ENCODE results near the gene COMT. TPM values are rescaled to one million over a fixed set of nuclear protein-coding genes. Genes with fewer than 3 reads are reported as not detected.

The COMT gene
- total RNA-seq, 1 donor from 2014 or later, result 1.3 TPM

DNA sequence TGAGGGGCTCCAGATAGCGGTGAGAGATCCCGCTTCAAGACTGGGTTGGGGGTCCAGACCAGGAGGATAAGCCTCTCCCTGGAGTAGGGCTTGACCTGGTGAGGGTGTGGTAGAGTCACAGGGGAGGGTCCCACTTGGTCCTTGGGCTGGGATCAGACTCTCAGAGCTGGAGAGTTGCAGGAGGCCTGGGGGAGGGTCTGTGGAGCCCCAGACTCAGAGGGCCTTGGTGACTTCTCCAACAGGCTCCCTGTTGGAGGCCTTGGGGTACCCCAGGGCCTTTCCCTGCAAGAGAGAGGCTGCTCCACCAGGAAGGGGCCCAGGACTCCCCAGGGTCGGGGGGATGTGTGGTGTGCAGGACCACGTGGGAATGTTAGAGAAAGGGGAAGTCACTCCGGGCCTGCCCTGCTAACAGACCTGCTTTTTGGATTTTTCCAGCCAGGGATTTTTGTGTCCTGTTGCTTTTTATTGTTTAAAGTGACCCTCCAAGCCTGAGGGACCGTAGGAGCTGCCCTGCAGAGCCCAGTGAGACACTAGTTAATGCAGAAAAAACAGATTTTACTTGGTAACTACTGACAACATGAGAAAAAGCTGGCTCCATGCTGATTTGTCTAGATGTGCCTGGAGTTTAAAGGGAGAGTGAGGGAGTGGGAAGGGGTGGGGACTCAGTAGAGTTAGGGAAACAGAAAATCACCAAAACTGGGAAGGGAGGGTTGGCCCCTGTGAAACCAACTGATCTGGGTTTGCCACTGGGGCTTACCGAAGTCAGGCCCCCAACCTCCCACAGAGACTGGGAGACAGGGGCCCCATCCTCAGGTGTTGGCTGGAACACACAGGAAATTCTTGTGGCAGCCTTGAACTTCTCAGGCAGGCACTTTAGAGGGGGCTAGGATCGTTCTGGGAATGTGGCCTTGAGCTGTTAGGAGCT, 847 bp downstream of the COMT start:
- Histone ChIP-seq H3K4me1 (peaks cover 12% of the 10 kb centered on the region), H3K4me3 (no peak overlapping the region), H3K36me3 (no peaks in the 10 kb centered on the region), H3K79me2 (ENCODE audit: low read depth) (no peaks in the 10 kb centered on the region), H3F3A (ENCODE audit: low read depth) (peaks cover 6% of the 10 kb centered on the region), H3K4me2 (peak overlapping the region; percentile 19), H3K27ac (no peak overlapping the region), H3K27me3 (peaks cover 5% of the 10 kb centered on the region), H3K9ac (no peak overlapping the region), H3K9me3 (ENCODE audit: low read depth) (no peaks in the 10 kb centered on the region), H2AFZ (replicated peaks) (no peak overlapping the region), H4K20me1 (ENCODE audit: low read depth) (no peaks in the 10 kb centered on the region)
- H3K4me3 Mint-ChIP-seq, result peak overlapping the region; percentile 81
- TF ChIP-seq EZH2 (IDR thresholded peaks at IDR 0.05) (no peak), EZH2phosphoT487 (IDR thresholded peaks at IDR 0.05) (no peak), CTCF (IDR thresholded peaks at IDR 0.05) (no peak)
- peaks cover 14% of the 10 kb centered on the region for H3K27me3 Mint-ChIP-seq (ENCODE audit: insufficient read depth, low read depth)
- DNase-seq (ENCODE audit: low spot score), result no peak
- H3K27ac Mint-ChIP-seq, result peak overlapping the region; percentile 99
- H3K4me1 Mint-ChIP-seq, result peaks cover 27% of the 10 kb centered on the region
- H3K36me3 Mint-ChIP-seq, result peaks cover 2% of the 10 kb centered on the region
- peaks cover 7% of the 10 kb centered on the region for H3K9me3 Mint-ChIP-seq

DNA sequence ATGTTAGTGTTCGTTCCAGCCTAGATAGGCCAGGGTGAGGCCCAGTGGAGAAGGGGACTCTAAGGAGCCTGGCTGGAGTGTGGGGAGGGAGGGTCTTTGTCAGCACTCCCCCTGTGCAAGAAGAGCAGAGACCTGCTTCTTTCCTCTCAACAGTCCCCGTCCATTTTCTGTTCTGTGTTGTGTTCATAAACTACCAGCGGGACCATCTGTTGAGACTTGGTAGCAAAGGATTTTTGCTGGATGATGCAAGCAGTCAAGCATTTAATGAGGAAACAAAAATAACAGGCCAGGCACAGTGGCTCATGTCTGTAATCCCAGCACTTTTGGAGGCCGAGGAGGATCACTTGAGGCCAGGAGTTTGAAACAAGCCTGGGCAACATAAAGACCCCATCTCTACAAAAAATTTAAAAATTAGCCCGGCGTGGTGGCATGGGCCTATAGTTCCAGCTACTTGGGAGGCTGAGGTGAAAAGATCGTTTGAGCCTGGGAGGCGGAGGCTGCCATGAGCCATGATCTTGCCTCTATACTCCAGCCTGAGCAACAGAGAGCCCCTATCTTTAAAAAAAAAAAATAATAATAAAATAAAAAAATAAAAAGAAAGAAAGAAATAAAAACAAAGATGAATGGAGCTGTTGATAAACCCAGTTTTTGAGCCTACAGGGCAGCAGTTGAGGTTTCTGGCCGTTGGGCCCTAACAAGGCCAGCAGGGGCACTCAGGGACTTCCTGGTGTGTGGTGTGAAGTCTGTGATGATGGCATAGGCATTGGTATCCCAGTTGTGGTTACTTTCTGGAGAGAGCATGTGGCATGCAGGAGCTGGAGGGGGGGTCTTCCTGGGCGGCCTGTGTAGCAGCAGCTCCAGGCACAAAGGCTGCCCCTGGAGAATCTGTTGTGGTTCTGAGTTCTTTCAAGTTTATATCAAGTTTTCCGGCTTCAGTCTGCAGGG, 1.8 kb downstream of the COMT start:
- Histone ChIP-seq H3K4me1 (peaks cover 12% of the 10 kb centered on the region), H3K79me2 (ENCODE audit: low read depth) (no peaks in the 10 kb centered on the region), H4K20me1 (ENCODE audit: low read depth) (no peaks in the 10 kb centered on the region), H3F3A (ENCODE audit: low read depth) (peaks cover 6% of the 10 kb centered on the region), H3K27me3 (peaks cover 8% of the 10 kb centered on the region), H3K9me3 (ENCODE audit: low read depth) (no peaks in the 10 kb centered on the region), H3K9ac (no peak overlapping the region), H3K4me3 (no peak overlapping the region), H3K36me3 (no peaks in the 10 kb centered on the region), H2AFZ (replicated peaks) (no peak overlapping the region), H3K4me2 (peak overlapping the region; percentile 19), H3K27ac (no peak overlapping the region)
- H3K27me3 Mint-ChIP-seq (ENCODE audit: insufficient read depth, low read depth), result peaks cover 12% of the 10 kb centered on the region
- peak; percentile 40 for DNase-seq (ENCODE audit: low spot score)
- peaks cover 28% of the 10 kb centered on the region for H3K4me1 Mint-ChIP-seq
- peak overlapping the region; percentile 81 for H3K4me3 Mint-ChIP-seq
- peaks cover 7% of the 10 kb centered on the region for H3K9me3 Mint-ChIP-seq
- peaks cover 2% of the 10 kb centered on the region for H3K36me3 Mint-ChIP-seq
- H3K27ac Mint-ChIP-seq, result peak overlapping the region; percentile 99
- TF ChIP-seq CTCF (IDR thresholded peaks at IDR 0.05) (no peak), EZH2 (IDR thresholded peaks at IDR 0.05) (no peak), EZH2phosphoT487 (IDR thresholded peaks at IDR 0.05) (no peak)

- H2AFZ ChIP-seq (replicated peaks), result no peak overlapping the region
Observed at GRCh38 chr22:19948057-19948760, 6.6 kb downstream of the COMT start.

More at GRCh38 chr22:19948057-19948760, 6.6 kb downstream of the COMT start:
- peaks cover 6% of the 10 kb centered on the region for H3F3A ChIP-seq (ENCODE audit: low read depth)
- H3K4me3 ChIP-seq, result no peak overlapping the region
- Mint-ChIP-seq H3K36me3 (peaks cover 2% of the 10 kb centered on the region), H3K4me1 (peaks cover 26% of the 10 kb centered on the region), H3K9me3 (peaks cover 2% of the 10 kb centered on the region), H3K27me3 (ENCODE audit: insufficient read depth, low read depth) (peaks cover 5% of the 10 kb centered on the region), H3K27ac (no peak overlapping the region), H3K4me3 (no peak overlapping the region)
- DNase-seq (ENCODE audit: low spot score), result no peak
- no peaks in the 10 kb centered on the region for H3K79me2 ChIP-seq (ENCODE audit: low read depth)
- no peaks in the 10 kb centered on the region for H4K20me1 ChIP-seq (ENCODE audit: low read depth)
- H3K27ac ChIP-seq, result no peak overlapping the region
- no peak overlapping the region for H3K4me2 ChIP-seq
- H3K36me3 ChIP-seq, result no peaks in the 10 kb centered on the region
- peaks cover 3% of the 10 kb centered on the region for H3K4me1 ChIP-seq
- H3K9me3 ChIP-seq (ENCODE audit: low read depth), result no peaks in the 10 kb centered on the region
- TF ChIP-seq CTCF (IDR thresholded peaks at IDR 0.05) (no peak), EZH2 (IDR thresholded peaks at IDR 0.05) (no peak)
- peaks cover 8% of the 10 kb centered on the region for H3K27me3 ChIP-seq
- H3K9ac ChIP-seq, result no peak overlapping the region
